Measurements from ENCODE around the gene PRKAA2.

DNA sequence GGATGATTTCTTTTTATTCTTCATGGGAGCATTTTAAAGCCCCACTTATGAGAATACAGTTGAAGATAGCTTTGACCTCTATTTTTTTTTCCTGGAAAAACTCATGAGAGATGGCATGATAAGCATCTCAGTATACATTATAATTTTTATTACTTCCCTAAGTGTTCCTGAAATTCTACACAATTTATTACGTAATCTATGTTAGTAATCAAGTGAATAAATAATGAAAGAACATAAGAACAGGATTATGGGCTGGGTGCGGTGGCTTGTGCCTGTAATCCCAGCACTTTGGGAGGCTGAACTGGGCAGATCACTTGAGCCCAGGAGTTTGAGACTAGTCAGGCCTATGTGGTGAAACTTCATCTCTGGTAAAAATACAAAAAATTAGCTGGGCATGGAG is 13.2 kb upstream of the PRKAA2 start:
- TF ChIP-seq, protein P1, sequence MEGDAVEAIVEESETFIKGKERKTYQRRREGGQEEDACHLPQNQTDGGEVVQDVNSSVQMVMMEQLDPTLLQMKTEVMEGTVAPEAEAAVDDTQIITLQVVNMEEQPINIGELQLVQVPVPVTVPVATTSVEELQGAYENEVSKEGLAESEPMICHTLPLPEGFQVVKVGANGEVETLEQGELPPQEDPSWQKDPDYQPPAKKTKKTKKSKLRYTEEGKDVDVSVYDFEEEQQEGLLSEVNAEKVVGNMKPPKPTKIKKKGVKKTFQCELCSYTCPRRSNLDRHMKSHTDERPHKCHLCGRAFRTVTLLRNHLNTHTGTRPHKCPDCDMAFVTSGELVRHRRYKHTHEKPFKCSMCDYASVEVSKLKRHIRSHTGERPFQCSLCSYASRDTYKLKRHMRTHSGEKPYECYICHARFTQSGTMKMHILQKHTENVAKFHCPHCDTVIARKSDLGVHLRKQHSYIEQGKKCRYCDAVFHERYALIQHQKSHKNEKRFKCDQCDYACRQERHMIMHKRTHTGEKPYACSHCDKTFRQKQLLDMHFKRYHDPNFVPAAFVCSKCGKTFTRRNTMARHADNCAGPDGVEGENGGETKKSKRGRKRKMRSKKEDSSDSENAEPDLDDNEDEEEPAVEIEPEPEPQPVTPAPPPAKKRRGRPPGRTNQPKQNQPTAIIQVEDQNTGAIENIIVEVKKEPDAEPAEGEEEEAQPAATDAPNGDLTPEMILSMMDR (conservative IDR thresholded peaks at IDR 0.05), result no peak
- TF ChIP-seq ZFX (IDR thresholded peaks at IDR 0.05), result no peak

Measured in C4-2B (cell line).